SK-N-SH (cell line): Measurements from ENCODE around the gene LRRC19.

Source experiments
- EP300 ChIP-seq, 2 experiments: IDR thresholded peaks; 2 replicates each; pipeline versions ENCODE4 v1.4.0 to v1.6.1; 2012; ENCODE audit warnings: borderline replicate concordance in 1 of 2, low read depth in 1 of 2, low read length in 1 of 2
- RAD21 ChIP-seq: IDR thresholded peaks from 2 replicates; pipeline ENCODE4 v1.6.1; 2012; ENCODE audit warnings: mild to moderate bottlenecking, low read length
- RCOR1 ChIP-seq: fragments of 150-350 bp; IDR thresholded peaks from 2 replicates; pipeline ENCODE4 v1.6.1; 2017; ENCODE audit warnings: antibody characterized with exemption, low read length
- RXRA ChIP-seq: IDR thresholded peaks from 2 replicates; pipeline ENCODE4 v1.4.0; 2012; ENCODE audit warnings: low read depth, mild to moderate bottlenecking, borderline replicate concordance
- SIN3A ChIP-seq: IDR thresholded peaks from 2 replicates; pipeline ENCODE4 v1.6.1; 2012; ENCODE audit warnings: low read depth, mild to moderate bottlenecking, low read length, moderate library complexity, borderline replicate concordance
- TAF1 ChIP-seq: IDR thresholded peaks from 2 replicates; pipeline ENCODE4 v1.6.1; 2012; ENCODE audit warnings: low read depth, mild to moderate bottlenecking, low read length, moderate library complexity, borderline replicate concordance
- TCF12 ChIP-seq: IDR thresholded peaks from 2 replicates; pipeline ENCODE4 v1.4.0; 2012
- TF ChIP-seq, protein P1 (sequence below): fragments of 200-600 bp; sonication (generic); IDR thresholded peaks from 2 replicates; pipeline ENCODE4 v1.6.1; 2017; ENCODE audit warnings: antibody characterized with exemption, mild to moderate bottlenecking, moderate library complexity
- TF ChIP-seq, protein P2 (sequence below): IDR thresholded peaks from 2 replicates; pipeline ENCODE4 v1.4.0; 2012; ENCODE audit warnings: low read depth
- TF ChIP-seq, protein P3 (sequence below): fragments of 150-350 bp; IDR thresholded peaks from 2 replicates; pipeline ENCODE4 v1.6.1; 2017; ENCODE audit warnings: antibody characterized with exemption, low read length, low read depth, borderline replicate concordance

DNA sequence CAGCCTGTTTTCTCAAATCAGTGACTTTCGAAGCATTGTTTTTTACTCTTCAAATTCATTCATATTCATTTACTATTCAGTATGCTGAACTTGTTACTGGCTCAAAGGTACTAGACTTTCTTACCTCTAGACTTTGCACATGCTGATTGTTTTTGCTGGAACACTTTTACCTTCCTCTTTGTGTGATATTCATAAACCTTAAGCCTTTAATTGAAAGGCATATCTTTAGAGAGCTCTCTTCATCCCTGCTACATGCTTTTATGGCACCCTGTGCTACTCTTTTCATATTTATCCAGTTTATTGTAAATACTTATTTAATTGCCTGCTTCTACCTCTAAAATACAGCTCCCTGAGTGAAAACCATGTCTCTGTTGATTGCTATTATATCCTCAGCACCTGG is 48.7 kb upstream of the LRRC19 start:
- TF ChIP-seq RCOR1 (no peak), RXRA (no peak), SIN3A (no peak), RAD21 (no peak), TCF12 (no peak), EP300 (IDR thresholded peaks at IDR 0.05; ENCODE audit: borderline replicate concordance in 1 of 2, low read depth in 1 of 2, low read length in 1 of 2) (no peak), TAF1 (no peak)
- TF ChIP-seq, protein P1, sequence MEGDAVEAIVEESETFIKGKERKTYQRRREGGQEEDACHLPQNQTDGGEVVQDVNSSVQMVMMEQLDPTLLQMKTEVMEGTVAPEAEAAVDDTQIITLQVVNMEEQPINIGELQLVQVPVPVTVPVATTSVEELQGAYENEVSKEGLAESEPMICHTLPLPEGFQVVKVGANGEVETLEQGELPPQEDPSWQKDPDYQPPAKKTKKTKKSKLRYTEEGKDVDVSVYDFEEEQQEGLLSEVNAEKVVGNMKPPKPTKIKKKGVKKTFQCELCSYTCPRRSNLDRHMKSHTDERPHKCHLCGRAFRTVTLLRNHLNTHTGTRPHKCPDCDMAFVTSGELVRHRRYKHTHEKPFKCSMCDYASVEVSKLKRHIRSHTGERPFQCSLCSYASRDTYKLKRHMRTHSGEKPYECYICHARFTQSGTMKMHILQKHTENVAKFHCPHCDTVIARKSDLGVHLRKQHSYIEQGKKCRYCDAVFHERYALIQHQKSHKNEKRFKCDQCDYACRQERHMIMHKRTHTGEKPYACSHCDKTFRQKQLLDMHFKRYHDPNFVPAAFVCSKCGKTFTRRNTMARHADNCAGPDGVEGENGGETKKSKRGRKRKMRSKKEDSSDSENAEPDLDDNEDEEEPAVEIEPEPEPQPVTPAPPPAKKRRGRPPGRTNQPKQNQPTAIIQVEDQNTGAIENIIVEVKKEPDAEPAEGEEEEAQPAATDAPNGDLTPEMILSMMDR: no peak
- TF ChIP-seq, protein P2, sequence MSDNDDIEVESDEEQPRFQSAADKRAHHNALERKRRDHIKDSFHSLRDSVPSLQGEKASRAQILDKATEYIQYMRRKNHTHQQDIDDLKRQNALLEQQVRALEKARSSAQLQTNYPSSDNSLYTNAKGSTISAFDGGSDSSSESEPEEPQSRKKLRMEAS: no peak
- TF ChIP-seq, protein P3, sequence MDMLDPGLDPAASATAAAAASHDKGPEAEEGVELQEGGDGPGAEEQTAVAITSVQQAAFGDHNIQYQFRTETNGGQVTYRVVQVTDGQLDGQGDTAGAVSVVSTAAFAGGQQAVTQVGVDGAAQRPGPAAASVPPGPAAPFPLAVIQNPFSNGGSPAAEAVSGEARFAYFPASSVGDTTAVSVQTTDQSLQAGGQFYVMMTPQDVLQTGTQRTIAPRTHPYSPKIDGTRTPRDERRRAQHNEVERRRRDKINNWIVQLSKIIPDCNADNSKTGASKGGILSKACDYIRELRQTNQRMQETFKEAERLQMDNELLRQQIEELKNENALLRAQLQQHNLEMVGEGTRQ: no peak
